NCI-H345 treated with DMSO at 0.1 percent for 48 hours (cell line): ENCODE results near the gene XRCC1.
"Not testable (repeated sequence)": the region's sequence is repeated elsewhere in the genome, so short reads cannot be mapped to it uniquely, and the experiment has no call there.

Experiments
- DNase-seq: peaks from one replicate; lab custom pipeline; 2025; ENCODE audit not compliant: unreplicated experiment; lab: John Stamatoyannopoulos, UW

The XRCC1 gene

DNA sequence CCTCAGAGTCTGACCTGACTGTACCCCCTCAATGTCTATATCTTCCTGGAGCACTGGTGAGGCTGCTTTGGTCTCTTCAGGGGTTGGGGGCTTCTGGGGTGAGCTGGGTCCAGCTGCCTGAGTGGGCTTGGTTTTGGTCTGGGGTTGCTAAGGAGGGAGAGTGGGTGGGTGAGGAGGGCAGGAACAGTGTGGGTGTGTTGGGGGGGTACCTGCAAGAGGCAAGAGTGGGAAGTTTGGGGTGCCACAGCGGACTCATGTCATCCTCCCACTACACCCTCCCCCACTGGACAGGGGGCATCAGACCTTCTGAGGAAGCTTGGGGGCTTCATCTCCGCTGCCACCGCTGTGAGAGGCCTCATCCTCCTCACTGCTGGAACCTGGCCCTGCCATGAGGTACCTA lies 28.7 kb downstream of the XRCC1 start:
- DNase-seq, result no peak

DNA sequence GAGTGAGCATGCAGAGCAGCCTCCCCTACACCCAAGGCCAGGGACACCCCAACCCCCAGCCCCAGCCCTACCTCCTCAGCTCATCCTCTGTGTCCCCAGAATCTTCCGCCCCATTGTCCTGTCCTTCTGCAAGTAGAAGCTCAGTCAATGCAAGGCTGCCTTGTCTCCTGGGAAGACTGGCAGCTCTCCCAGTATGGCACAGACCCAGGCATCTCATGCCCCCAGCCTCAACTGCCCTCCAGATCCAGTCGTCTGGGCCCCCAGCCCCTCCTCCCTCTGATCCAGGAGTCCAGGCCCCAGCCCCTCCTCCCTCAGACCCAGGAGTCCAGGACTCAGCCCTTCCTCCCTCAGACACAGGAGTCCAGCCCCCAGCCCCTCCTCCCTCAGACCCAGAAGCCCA lies 29.3 kb downstream of the XRCC1 start:
- no peak for DNase-seq

DNA sequence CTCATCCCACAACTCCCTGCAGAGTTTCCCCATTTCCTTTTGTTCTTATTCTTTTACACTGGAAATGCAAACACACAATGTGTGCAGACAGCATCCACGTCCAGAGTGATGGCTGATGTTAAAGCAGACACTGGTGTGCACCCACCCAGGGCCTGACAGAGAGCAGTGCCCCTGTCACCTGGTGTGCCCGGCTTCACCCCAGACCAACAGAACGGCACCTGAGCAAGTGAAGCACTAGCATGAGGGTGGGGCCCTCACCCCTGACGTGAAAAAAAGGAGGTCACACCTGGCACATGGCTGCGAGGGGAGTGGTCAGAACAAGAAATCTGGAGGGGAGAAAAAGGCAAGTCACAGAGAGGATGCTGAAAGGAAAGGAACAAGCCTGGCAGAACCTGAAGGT lies 30.1 kb downstream of the XRCC1 start:
- no peak for DNase-seq

DNA sequence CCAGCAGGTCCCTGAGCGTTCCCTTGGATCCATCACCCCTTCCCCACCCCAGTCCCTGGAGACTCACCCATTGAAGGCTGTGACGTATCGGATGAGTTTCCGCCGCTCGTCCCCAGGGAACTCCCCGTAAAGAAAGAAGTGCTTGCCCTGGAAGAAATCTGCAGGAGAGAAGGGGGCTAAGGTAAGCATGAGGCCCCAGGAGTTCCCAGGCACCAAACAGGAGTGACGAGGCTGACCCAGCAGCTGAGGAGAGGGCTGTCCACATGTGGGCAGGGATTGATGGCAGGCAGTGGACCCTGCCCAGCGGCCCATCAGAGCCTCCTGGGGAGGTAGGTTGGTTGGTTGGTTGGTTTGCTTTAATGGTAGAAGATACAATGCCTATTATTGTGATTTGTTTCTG lies 31.2 kb downstream of the XRCC1 start:
- no peak for DNase-seq

DNA sequence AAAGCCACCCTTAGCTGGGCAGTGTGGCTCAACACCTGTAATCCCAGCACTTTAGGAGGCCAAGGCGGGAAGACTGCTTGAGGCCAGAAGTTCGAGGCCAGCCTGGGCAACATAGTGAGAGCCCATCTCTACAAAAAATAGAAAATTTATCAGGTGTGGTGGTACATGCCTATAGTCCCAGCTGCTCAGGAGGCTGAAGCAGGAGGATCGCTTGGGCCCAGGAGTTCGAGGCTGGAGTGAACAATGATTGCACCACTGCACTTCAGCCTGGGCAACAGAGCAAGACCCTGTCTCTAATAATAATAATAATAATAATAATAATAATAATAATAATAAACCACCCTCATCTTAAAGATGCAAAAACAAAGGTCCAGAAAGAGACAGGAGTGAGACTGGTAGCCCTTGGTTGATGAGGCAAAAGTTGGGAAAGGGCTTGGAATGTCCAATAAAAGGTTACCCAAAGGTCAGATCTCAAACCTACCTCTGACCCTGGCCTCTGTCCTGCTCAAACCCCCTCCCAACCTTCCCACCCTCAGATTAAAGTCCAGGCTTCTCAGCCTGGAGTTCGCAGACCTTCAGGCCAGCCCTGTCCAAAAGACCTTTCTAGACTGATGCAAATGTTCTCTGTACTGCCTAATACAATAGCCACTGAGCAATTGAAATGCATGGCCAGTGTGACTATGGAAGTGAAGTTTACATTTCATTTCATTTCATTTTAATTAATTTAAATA lies 33.2 kb downstream of the XRCC1 start:
- DNase-seq, result no peak

DNA sequence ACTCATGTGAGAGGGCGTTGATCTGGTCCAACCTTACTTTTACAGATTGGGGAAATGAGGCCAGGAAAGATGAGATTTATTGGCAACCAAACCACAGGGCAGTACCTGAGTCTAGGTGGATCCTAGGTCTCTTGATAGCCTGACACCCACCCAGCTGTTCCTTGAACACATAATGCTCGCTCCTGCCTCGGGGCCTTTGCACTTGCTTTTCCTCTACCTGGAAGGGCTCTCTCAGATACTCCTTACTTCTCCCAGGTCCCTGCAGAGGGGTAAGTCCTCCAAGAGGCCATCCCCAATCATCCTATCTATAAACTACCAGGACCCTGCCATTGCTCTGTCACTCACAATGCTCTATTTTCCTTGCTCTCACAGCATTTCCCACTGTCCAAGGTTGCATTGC lies 34.9 kb downstream of the XRCC1 start:
- DNase-seq, result no peak

DNA sequence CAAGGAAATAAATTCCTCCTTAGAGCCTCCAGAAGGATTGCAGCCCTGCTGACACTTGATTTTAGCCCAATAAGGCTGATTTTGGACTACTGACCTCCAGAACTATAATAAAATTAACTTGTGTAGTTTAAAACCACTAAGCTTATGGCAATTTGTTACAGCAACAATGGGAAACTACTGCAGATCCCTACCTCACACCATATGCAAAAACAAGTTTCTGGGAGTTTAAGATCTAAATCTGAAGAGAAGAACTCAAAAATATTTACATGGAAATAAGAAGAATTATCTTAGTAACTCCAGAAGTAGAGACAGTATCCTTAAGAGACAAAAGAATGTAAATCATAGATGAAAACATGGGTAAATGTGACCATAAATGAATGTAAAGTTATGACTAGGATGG lies 36.4 kb downstream of the XRCC1 start:
- no peak for DNase-seq

DNA sequence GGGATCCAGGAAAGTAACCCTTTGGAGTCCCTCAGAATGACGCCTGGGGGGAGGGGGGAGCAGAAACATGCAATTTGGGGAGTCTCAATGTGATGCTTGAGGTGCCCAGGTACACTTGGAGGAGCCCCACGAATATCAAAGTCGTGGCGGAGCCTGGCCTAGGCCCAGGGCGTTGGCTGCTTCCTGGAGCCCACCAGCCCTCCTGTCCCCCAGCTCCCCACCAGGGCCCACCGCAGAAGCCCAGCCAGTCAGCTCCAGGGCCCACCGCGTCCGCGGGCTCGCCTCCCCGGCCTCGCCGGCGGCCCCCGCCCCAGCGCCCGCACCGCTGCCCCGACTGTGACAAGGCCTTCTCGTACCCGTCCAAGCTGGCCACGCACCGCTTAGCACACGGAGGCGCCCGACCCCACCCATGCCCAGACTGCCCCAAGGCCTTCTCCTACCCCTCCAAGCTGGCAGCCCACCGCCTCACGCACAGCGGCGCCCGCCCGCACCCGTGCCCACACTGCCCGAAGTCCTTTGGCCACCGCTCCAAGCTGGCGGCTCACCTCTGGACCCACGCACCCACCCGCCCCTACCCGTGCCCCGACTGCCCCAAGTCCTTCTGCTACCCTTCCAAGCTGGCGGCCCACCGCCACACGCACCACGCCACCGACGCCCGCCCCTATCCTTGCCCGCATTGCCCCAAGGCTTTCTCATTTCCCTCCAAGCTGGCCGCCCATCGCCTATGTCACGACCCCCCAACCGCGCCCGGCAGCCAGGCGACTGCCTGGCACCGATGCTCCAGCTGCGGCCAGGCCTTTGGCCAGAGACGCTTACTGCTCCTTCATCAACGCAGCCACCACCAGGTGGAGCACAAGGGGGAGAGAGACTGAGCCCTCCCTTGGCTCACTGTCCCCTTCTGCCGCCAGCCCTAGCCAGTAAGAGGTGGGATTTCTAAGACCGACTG lies 40.2 kb downstream of the XRCC1 start:
- DNase-seq, result no peak

DNA sequence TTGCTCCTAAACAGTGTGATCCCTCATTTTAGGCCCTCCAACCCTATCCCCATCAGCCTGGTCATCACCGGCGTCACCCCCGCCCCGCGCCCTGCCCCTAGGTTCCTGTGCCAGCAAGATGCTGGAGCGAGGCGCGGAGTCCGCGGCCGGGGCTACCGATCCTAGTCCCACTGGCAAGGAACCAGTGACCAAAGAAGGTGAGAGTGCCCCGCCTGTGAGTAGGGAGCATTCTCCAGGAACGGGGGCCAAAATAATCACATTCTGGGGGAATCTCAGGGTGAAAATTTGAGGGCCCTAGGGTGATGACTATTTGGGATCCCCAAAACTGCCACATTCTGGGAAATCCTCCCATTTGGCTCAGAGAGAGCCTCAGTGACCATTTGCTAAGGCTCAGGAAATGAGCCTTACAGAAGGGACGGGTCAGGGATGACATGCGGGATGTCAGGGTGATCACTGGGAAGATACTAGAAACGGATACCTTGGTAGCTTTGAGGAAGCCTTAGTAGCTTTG lies 41.0 kb downstream of the XRCC1 start:
- no peak for DNase-seq

DNA sequence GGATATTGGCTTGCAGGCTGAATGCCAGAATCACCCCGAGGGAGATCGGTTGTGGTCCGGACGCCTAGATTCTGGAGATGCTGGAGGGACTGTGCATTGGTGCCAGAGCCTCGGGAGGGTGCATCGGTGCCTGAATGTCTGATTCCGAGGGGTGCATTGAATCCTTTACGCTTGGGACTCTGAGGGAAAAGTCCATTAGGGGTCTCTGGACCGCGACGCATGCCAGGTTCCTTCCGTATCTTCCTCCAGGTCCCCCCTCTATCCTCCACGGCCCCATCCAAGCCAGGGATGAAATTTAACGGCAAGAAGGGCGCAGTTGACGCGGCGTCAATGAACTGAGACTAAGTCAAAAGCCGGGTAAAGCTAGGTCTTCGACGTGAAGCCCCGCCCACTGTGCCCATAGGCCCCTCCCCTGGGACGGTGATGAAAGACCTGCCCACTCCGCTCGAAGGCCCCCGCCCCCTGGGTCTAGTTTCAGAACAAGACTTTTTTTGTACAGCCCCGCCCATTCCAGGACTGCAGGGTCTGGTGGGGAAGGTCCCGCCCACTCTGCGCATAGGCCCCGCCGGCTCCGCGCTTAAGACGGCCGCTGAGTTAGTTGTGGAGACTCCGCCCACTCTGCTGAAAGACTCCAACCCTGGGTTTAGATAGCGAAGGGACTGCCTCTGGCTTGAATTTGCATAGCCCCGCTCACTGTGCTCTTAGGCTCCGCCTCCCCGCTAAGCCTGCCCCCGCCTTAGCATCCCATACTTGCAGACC lies 41.6 kb downstream of the XRCC1 start:
- peak; percentile 82 for DNase-seq

DNA sequence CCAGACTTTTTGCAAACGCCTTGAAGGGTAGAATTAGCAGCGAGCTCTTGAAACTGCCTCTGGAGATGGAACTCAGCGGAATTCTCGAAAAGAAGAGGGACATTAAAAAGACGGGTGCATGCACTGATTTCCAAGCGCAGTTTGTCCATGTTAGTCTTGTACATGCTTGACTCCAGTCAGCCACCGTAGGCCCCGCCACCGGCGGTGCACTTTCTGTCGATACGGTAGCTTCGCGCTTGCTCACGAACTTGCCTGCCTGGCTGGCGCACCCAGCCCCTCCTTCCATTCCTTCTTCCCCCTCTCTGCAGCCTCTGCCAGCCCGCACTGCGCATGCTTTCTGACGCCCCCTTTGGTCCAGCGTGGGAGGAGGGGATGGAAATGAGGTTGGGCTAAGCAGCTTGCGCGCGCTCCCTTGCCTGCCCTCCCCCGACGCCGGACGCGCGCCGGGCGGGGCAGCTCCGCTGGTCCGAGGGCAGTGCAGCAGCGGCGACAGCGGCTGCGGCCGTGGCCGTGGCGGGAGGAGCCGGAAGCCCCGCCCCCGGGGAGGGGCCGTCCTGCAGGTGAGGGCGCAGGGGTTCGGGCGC lies 42.3 kb downstream of the XRCC1 start, which contains the start of gene ZNF575:
Gene ZNF575, plus strand, starts transcription at position 227 of the 584 bp plus-strand sequence. CDS start 1,235 bp downstream, outside the sequence.
- DNase-seq, result peak; percentile 71

DNA sequence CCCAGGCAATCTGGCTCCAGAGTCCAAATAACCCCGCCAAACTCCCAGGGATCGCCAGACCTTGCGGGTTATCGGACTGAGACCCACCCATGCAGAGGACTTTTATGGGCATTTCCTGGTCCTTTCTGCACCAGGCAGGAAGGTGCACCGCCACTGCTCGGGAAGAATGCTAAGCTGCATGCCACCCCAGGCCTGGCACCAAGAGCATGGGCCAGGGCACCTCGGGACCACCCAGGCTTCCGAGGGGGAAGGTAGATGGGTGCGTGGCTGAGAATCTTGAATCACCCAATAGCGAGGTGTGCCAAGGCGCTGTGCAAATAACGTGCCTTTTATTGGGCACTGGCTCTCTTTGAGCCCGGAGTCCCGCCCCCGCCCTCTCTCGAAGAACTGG lies 42.8 kb downstream of the XRCC1 start:
- DNase-seq, result no peak

DNA sequence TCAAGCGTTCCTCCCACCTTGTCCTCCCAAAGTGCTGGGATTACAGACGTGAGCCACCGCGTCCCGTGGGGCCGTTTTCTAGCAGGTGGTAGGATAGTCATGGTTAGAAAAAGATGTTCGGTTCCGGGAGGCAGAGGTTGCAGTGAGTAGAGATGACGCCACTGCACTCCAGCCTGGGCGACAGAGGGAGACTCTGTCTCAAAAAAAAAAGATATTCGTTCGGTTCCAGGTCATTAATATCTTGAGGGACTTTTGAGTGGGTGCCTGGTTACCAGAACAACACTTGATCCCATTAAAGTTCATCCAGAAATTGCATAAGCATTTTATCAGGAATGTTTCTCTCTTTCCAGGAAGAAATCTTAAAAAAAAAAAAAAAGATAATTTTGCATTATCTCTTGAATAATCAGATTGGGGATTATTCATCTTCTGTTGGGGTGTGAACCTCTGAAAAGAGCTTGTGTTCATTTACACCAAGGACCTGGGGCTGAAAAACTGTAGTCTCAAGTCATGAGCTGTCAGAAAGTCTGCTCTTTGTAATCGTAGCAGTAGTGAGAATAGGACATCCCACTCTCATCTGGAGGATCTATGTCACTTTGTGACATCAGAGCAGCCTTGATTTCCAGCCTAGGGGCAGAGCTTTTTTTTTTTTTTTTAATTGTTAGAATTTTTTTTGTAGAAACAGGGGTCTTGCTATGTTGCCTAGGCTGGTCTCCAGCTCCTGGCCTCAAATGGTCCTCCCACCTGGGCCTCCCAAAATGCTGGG lies 47.3 kb downstream of the XRCC1 start:
- DNase-seq, result peak; percentile 47

DNA sequence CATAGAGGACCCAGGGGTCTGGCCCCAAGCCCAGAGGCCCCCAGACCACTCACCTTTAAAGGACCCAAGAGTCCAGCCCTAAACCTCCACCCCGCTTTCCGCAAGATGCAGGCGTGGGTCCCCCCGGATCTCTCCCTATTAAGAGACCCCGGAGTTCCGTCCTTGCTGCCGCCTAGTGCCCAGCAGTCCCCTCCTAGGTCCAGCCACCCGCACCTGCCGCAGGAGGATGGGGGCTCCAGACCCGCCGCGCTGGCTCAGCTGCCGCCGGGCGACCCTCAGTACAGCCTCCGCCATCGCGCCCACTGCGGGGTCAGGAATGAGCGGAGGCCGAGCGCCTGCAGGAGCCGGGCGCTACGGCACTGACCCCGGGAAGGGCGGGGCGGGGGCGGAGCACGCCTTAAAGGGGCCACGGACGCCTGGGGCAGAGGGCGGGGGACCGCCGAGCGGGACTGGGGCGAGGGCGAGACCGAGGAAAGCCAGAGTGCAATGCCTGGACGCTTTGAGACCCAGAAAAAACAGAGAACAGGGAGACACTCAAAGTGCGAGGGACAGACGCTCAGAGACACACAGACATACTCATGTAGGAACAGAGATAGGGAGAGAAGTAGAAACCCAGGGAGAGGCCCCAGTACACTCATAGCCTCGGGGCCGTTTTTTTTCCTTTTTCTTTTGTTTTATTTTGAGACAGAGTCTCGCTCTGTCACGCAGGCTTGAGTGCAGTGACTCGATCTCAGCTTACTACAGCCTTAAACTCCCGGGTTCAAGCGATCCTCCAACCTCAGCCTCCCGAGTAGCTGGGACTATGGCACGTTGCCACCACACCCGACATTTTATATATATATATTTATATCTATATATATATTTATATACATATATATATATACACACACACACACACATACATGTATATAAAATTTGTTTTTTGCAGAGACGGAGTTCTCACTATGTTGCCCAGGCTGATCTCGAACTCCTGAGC lies 48.2 kb downstream of the XRCC1 start, which contains the start of gene ETHE1:
Gene ETHE1, minus strand, starts transcription at position 318 of the 976 bp plus-strand sequence. Its CDS starts 24 bp downstream, at position 294.
- no peak for DNase-seq

DNA sequence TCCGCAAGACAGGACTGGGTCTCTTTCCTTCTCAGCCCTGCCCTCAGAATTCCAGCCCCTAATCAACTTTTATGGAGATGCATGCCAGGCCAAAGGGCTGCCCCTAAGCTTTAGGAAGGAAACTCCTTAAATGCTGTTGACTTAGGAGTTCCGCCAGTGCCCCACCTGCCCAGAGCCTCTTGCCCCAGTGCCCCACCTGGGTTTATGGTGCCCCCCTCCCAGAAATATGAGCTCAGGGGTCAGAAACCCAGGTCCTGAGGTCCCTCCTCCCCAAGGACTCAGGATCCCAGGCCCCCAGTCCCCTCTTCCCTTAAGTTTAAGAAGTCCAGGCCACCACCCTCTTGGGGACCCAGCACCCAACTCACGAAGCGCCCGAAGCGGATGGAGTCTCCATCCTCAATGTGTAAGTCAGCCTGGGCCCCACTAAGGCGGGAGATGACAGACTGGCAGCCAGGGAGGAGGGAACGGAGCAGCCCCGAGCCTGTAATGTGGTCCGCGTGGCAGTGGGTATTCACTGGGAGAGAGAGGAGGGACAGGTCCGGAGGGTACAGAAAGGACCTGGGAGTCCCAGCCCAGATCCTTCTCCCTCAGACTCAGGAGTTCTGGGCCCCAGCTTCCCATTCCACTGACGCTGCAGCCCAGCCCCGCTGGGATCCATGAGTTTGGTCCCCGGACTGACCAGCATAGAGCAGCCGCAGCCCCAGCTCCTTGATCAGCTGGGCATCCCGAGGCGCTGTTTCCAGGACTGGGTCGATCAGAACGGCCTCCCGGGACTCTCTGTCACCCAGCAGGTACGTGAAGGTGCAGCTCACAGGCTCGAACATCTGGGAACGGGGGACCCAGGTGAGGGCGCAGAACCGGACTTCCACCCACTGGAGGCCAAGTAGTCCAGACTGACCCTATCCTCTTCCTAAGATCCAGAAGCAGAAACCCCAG lies 49.2 kb downstream of the XRCC1 start:
- DNase-seq, result no peak

DNA sequence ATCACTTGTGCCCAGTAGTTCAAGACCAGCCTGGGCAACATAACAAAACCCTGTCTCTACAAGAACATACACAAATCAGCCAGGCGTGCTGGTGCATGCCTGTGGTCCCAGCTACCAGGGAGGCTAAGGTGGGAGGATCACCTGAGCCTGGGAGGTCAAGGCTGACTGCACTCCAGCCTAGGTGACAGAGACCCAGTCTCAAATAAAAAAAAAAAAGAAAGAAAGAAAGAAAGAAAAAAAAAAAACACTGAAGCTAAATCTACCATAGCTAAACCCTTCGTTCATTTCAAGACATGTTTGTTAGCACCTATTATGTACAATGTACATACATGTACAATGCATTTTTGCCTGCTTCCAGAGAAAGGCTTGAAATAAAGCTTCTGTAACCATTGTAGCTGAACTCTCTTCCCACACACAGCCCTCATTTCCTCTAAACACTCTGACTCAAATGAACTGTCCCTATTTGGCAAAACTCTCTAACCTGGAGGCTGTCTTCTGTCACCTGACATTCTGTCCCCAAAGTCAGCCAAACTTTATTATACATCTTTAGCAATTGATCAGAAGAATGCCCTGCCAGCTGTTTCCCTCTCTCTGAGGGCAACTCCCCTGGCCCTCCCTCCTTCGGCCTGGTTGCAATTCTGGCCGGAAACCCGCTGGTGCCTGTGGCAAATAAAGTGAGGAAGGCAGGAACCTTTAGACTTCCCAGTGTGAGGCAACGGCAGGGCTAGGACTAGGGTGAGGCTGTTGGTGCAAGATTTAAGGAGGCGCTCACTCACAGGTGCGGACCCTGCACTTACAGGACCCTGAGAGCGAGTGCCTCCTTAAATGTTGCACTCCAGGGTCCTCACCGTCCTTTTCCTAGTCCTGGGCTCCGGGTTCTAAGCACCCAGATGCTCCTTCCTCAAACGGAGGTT lies 50.1 kb downstream of the XRCC1 start:
- no peak for DNase-seq

DNA sequence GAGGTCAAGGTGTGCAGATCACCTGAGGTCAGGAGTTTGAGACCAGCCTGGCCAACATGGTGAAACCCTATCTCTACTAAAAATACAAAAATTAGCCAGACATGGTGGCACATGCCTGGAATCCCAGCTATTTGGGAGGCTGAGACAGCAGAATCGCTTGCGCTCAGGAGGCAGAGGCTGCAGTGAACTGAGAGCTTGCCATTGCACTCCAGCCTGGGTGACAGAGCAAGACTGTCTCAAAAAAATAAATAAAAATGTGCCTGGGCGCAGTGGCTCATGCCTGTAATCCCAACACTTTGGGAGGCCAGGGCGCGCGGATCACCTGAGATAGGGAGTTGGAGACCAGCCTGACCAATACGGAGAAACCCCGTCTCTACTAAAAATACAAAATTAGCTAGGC lies 51.6 kb downstream of the XRCC1 start:
- not testable (repeated sequence) for DNase-seq
